ENCODE measurements around the gene EFNA5.

The EFNA5 gene

DNA sequence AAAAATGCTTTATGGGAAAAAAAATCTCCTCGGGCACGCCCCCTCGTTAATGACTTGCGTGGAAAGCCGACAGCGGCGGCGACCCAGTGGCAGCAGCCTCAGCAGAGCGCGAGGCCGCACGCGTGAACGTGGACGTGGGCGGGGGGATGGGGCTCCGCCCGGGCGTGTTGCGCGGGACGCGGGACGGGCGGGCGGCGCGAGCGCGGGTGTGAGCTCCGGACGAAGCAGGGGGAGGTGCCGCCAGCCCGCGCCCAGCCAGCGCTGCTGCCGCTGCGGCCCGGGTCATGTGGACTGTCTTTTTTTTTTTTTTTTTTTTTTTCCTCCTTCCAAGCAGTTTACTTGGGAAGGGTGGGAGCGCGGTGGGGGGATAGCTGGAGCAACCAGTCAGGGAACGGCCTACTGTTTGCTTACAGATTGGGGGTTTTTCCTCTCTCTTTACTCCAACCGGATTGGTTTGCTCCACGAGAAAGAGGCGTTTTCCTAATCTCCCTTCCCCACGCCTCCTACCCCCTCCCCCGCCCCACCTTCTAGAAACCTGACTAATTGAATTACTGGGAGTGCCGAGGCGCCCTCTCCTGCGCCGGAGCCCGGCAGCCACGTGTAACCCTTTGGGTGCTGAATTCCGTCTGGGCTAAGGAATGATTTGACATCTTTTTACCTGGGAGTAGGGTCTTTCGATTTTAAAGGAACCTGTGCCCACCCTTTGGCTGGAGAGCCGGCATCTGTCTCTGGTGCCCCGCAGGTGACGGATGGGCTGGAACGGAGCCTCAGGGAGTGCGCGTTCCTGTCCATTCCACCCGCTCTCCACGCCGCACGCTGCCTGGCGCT is 1.7 kb upstream of the EFNA5 start:
- no peak for DNase-seq

DNA sequence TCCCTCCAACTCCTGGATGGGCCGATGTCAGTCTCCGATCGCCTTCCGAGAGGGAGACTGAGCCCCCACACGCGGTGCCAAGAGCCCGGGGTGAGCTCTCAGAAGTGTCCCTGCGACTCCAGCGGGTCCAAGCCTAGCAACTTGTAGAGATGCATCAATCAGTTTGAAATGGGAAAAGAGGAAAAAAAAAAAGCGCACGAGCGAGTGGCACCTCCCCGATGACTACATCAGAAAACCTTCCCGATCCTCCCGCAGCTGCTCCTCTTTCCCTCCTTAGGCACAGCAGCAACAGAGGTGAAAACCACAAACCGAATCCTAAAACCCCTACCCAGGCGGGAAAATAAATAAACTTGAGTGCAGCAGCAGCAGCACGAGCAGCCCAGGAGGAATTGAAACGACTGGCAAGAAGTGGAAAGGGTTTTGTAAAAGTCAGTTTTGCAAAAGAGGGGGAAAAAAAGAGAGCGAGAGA is 1.0 kb upstream of the EFNA5 start:
- no peak for DNase-seq

DNA sequence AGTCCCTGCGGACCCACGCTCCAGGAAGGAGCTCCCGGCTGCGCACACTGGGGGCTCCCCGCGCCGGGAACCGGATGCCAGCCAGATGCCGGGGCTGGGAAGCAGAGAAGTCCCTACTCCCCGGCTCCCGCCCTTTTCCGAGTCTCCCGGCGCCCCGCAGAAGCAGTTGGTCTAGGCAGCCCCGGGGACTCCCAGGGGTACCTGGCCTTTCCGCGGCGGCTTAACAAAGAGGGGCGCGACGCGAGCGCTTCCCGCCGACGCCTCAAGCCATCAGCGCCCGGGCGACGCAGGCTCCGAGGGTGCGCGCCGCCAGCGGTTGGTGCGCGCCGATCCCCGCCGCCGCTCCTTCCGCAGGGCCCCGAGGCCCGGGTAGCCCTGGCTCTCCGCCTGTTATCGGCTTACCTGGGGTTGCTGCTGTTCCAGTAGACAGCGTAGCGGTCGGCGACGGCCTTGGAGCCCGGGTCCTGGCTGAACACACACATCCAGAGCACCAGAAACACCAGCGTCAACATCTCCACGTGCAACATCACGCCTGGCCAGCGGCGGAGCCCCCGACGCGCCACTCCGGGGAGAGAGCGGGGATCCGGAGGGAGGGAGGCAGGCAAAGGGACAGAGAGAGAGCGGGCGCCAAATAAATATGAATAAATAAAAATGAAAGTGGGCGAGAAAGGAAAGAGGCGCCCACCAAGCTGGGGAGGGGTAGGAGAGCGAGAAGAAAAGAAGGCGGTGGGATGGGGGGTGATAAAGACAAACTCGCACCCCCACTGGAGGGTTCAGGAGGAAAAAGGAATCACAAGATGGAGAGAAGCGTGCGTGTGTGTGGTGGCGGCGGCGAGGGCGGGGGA is 428 bp downstream of the EFNA5 start:
- DNase-seq, result no peak

DNA sequence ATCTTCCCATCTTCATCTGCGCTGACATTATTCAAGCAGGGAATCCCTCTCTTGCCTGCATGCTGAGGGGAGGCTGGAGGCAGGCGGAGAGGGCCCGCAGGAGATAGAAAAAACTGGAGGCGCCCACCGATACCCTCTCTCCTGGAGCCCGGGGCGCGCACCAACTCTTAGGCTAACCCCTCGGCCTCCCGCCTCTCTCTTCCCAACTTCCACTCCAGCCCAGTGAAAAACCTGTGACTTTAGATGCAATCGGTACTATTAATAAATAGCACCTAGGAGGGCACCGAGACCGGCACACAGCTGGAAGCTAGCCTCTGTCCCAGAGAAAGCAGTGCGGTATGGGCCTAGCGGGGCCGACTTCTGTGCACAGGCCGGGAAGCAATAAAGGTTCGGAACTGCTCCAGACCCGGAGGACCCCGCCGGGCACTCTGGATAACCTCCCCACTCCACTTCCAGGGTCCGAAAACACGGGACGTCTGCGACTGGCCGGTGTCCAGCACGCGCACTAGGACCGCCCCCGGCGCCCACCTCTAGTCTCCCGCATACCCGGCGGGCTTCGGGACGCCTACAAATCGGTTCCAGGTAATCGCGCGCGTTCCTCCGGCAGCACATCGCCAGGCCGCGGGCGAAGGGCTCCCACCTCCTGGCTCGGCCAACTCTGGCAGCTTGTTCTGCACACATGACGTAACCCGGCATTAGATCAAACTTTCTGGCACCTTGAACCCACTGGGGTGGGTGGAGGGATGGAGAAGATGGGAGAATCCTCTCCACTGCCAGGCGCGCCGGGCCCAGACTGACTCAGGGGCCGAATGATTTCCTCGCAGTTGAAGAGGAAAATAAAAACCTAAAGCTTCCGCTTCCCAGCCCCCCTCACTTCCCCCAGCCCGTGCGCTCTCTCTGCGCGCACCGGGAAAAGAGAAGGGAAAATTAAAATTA is 1.4 kb downstream of the EFNA5 start:
- DNase-seq, result no peak

DNA sequence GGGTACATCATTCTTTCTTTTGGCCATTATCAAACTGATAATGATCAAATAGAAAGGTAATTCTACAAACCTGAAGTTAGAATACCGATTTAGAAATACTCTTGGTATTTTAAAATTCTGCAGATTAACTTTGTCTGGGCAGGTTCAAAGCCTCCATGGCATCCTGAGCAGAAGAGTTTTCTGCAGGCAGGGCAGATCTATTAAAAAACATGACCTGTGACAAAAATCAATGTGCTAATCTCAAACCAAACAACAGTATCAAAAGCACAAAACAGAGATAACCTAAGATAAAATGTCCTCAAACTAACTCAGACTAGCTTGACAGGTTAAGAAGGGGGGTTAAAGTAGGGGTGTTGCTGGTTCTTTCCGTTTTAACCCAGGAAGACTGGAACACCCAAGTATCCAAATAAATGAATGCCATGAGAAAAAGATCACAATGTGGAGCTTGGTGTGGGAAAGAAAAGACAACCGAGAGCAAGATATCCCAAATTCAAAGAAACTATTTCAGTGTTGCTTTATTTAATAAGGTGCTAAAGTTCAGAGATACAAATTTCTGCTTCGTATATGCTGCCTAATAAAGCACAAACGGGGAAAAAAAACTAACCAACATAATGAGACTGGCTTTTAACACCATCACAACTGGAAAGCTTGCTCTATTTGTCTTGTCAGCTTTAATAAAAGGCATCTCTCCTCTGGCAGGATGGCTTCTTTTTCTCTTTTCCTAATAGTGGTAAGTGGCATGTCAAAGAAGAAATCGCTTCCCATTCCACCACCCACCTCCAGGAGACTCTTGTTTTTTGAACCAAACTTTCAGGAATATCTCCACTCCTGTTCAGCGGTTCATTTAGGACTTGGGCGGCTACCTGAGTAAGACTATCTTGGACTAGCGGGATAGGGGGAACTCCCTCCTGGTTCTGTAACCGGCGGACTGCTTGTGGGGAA is 2.3 kb downstream of the EFNA5 start:
- DNase-seq, result no peak

DNA sequence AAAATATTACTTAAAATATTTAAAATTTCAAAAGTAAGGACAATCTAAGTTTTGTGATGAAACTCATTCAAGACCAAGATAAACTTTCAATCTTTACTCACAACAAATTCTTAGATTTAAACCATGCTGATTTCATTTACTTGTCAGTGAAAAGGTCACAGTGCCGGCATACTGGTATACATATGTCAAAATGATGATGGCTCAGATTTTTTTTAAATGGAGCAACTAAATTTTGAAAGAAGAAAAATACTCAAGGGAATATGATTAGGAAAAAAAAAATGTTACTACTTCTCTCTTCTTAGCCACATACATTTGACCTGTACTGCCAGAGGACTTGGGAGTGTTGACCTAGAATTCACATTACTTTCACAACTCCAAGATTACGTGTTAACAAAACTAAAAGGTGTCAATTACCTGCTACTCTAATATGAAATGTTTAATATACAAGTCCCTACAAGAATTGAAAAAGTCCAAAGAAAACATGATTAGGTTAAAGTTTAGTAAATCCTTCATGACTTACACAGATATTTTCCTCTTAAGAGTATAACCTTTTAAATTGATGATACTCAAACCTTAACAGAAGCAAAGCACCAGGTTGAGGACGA is 4.6 kb downstream of the EFNA5 start:
- DNase-seq, result no peak

DNA sequence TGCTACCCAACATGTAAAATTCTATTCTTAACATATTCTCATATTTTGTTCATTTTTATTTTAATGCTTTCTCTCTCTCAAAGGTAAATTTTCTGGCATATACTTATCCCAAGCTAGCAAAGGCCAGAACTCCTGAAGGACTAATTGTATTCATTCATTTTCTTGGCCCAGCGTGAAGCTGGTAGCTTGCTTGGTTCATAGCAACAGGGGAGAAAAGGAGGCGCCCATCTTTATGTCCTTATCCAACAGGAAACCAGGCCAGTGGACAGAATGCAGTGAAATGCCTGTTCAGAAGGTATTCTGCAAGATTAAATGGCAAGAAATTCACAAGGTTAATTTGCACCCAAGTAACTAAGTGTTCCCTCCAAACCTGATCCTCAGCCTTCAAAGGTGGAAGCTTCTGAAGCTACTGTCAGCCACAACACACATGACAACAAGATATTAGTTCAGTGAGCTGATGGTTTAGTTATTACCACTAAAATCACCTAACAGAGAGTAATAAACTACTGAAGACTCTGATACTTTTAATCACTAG is 5.6 kb downstream of the EFNA5 start:
- no peak for DNase-seq

DNA sequence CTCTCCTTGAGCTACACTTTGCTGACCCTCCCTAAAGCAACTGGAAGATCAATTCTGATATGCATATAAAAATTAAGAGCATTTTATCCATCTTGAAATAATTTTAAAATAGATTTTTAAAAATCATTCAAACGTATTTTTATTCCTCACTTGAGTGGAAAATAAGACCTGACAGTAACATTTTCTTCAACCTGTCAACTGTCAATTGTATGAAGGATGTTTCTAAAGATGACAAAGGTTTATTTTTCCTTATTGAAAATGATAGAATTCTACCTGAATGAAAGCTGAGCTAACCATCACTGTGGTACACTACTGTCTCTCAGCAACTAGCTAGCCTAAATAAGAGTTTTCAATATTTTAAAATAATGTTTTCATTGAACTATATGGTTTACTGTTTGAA is 7.0 kb downstream of the EFNA5 start:
- no peak for DNase-seq

DNA sequence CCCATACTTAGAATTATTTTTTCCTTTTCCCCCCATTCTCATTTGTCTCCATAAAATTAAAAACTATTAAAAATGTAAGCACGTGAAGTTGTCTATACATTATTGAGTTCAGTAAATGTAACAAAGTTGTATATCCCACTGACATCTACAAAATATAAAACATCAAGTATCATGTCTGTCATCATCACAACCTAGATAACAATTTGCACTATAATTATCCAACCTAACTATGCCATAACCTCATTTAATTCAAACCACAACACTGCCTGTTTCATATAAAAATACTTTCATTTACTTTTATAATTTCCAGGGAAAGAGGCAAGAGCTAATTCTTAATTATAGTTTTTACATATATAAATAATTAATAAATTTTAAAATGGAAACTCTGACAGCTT is 9.1 kb downstream of the EFNA5 start:
- no peak for DNase-seq

DNA sequence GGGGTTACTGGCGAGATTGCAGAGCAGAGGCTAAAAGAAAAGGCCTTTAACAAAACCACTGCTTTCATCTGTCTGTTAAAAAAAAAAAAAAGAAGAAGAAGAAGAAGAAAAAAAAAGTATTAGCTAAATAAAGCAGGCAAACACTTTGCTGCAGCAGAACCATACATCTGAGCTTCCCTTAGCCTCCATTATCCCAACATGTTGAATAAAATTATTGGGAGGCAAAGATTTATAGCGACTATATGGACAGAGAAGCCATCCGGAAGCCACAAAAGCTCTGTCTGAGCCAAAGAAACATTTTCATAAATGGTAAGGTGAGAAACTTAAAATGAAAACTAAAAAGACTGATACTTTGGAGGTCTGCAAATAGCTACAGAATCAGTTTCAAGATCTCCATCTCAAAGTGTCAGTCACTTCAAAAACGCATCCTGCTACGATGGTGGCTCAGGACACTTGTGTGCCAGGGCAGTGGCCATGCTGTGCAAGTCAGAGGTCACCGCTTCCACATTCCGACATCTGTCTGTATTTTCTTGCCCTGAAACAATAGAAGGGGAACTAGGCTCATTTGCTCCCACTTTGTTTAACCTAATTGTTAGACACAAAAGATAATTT is 9.6 kb downstream of the EFNA5 start:
- no peak for DNase-seq

DNA sequence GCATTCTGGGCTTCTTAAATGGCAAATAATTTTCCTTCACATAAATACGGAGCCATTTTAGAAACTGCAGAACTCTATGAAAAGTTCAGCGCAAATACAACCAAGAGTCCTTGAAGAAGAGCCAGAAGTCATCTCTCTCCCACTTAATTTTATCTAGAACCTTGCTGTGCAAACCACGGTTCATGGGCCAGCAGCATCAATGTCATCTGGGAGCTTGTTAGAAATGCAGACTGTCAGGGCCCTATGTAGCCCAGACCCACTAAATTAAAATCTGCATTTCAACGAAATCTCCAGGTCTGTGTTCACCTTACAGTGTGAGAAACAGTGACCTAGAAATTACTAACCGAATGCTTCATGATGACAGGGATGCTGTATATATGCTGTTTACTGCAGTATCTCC is 12.2 kb downstream of the EFNA5 start:
- no peak for DNase-seq

DNA sequence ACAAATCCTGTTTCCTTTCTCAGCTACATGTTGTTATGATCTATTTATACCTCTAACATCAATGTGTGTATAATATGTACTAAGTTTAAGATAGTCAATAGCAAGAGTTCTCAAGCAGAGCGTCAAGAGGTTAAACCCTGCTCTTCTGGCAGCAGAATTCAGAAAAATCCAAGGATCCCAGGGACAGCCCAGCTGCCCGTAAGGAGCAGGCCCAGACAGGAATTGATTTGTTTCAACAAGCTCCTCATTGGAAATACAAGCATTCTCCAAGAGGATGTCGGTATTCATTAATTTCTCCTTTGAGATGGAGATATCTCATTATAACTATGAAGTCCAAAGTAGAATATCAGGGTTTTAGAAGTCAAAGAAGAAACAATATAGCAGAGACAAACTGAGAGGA is 14.9 kb downstream of the EFNA5 start:
- no peak for DNase-seq

DNA sequence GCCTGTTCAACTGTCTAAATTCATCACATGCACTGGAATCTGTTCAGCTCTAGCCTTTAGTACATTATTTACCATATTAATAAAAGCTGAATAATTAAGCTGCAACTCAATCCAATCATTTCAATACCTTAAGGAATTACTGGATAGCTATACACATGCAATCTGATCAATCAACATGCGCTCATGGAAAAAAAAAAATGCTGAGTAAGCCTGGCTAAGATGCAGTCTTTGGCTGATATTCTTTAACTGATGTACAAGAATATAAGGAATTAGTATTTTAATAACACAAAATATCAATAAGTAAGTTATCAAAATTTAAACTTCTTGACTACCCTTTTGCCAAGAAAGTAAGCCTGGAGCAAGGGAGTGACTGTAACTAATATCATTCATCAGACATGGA is 15.9 kb downstream of the EFNA5 start:
- DNase-seq, result no peak

DNA sequence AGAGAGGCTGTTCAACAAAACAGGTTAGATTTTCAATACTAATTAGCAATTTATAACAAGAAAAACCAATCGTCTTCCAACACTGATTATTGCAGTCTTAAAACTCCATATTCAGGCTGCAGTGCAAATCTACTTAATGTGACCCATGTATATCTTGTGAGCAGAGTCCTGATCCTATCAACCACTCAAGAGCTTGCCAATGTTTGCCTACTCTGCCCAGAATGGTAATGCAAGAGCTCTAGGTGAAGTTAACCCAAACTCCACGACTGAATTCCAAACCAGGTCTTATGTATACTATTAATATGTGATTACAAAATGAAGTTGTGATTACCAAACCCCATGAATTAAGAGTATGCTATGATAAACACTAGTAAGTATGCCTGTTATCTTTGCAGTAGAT is 17.1 kb downstream of the EFNA5 start:
- DNase-seq, result no peak

DNA sequence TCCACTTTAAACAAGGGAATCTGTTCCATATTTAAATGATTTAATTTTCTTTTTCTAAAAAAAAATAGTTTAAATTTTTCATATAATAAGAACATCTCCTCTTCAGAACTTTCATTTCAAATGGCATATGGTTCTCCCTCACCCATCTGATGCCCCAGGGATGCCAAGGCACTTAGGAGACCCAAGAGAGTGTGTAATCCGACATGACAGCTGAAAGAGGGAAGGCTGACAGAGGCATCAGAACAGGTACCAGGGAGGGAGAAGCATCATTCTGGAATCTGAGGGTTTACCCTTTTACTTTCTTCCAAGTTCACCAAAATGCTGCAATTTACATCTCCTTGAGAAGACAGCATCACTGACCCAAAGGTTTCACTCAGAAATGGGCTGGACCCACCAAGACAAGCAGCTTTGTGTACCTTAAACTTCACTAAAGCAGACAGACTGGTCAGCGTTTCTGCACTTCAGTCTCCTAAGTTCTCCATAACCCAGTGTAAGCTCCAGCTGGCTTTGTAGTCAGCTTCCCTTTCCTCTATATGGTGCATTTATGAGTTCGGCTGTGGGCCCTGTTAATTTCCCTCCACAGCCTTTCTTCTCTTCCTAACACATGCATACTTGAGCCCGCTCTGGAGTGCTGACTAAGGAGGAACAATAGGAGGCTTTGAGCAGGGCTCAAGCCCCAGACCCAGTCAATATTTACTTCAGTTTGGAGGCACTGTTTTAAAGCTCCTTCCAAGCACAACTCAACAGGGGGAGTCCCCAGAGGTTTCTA is 17.7 kb downstream of the EFNA5 start:
- no peak for DNase-seq

DNA sequence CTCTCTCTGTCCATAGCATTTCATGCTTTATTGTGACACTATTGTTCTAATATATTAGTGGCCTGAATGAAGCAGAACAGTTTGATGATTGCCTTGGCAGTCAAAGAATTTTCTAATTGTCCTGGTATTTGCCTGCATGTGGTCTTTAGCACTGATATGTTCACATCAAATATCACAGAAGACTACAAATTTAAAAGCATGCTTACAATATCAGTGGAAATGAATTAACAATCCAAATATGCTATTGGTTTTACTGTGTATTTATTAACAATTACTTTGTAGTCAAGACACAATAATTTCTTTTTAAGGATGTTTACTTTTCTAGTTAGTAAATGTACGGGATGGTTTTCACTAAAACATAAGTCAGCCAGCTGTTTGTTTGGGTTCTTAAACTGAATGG is 18.3 kb downstream of the EFNA5 start:
- no peak for DNase-seq

DNA sequence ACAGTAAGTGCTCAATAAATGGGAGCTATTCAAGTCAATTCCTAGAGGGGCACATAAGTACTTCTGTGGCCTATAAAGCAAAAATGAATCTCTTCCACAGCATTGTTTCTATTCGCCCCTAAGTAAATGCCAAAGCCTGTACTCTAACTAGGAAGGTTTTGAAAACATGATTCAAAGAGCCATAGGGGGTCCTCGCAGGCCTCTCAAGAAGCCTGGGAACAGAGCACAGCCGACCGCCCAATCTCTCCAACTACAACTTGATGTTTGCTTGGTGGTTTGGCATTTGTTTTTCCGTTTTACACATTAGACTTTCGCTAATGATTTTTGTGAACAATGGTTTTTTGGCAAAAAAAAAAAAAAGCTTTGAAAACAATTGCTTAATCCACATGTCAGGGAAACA is 19.4 kb downstream of the EFNA5 start:
- DNase-seq, result no peak

DNA sequence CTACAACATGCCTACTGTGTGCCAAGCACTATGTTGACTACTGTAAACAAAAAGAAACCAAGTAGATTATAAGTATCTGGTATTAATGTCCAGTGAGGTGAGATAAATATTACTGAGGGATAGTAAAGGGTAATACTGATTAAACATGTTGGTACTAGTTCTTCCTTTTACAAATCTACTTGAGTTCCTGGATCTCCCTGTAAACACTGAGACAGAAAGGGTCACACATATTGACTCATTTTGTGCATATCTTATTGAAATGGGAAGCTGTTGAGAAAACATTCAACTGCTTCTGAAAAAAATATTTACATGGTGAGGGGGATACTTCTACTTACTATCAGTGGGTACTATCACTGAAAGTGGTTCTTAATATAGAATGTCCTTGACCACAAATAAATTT is 24.3 kb downstream of the EFNA5 start:
- DNase-seq, result no peak

DNA sequence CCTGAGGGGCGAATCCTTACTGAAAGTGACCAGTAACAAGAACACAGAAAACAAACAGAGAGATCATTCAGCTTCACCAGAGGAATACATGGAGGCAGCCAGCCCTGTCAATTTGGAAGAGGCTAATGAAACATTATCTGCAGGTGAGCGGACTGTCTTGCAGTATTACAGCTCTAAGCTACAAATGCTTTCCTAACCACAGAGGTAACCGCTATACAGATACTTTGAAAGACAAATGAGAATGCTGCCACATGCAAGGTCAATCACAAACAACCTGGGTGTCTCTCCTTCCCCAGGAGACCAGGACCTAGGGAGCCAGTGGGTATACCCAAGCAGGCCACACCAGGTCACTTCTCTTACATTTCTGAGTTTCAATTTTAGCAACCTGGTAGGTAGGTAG is 30.2 kb downstream of the EFNA5 start:
- DNase-seq, result no peak

DNA sequence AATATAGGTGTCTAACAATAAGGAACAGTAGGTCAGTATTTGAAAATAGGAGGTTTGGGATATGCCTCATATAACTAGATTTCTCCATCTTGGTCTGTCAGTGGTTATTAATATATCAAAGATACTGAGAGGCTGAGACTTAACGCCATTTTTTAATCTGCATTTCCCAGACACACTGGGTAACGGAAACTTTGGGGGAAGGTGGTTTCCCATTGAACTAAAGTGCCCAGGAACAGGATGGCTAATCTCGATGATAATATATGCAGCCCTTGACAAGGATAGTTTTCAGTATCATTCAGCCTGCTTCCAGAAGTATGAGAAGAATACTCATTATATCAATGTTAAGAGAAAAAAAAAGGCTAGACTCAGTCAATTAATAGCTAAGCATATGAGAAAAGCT is 30.7 kb downstream of the EFNA5 start:
- DNase-seq, result no peak

Data from SIG-M5 (cell line).